Measurements from ENCODE around the gene CENPB.

CENPB gene

DNA sequence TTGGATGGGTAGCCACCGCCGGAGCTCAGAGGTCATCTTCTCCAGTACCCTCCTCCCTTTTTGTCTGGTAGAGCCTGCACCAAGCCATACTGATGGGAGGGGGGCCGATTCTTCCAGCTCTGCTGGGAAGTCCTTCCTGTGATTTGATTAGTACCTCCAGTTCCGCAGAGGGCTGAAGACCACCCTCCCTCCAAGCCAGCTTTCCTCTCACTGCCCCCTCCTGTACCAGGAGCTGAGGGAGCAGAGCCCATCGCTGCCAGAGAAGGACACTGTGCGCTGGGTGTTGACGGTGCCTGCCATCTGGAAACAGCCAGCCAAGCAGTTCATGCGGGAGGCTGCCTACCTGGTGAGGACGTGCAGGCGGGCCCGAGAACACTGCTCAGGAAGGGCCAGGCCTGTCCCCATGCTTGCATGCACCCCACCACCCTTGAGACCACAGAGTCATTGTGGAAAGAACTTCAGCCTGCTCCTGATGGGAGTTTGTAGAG is 40.8 kb downstream of the CENPB start:
- no peak for DNase-seq

- peak; percentile 3 for DNase-seq
Measured at GRCh38 chr20:3744806-3745685, 41.5 kb downstream of the CENPB start.

DNA sequence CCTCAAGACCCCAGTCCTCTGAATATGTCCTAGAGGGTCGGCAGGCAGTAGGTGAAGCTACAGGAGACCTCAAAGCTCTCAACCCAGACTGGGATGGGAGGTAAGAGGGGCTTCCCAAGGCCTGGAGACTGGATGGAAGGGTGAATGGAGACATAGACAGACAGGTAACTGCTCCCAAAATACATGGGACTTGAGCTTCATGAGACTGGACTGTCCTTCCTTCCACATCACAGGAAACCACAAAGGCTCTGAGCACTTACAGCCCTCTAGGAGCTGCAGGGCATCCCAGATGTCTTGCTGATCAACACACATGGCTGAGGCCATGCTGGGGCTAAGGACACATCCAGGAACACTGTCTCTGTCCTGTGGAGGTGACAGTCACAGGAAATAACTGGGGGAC is 42.5 kb downstream of the CENPB start:
- no peak for DNase-seq

DNA sequence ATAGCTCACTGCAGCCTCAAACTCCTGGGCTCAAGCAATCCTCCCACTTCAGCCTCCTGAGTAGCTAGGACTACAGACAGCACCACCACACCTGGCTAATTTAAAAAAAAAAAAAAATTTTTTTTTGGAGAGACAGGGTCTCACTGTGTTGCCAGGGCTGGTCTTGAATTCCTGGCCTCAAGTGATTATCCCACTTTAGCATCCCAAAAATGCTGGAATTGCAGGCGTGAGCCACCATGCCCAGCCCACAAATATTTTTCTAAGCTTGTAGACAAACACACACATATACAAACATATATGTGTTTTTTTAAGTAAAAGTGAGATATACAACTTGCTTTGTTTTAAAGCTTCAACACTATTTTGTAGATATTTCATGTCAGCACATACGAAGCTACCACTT is 43.3 kb downstream of the CENPB start:
- no peak for DNase-seq

- DNase-seq = no peak
Measured at GRCh38 chr20:3741836-3742458, 44.6 kb downstream of the CENPB start.

DNA sequence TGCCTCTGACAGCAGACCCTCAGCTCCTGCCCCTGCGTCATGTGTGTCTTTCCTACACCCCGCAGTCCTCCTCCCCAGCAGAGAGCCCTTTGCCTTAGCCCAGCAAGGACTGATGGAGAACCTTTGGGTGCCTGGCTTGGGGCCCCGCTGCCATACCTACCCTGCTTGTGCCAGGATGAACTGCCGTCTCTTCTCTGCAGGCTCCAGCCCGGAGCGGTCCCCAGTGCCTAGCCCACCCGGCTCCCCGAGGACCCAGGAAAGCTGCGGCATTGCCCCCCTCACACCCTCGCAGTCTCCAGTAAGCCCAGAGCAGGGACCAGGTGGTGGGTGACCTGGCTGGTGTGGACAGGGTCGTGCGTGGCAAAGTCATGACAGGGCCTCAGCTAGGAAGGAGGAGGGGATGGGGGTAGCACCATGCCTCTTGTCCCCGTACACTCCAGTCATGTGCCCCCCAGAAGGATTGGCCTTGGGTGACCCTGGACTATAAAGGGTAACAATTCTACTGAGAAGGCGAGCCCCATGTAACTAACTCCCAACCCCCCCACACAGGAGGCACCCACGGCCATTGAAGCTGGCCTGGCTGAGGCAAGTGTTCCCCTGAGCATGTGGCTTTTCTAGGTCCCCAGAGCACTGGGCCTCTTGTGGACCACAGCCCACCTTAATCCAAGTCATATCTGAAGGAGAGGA is 45.8 kb downstream of the CENPB start:
- no peak for DNase-seq

DNA sequence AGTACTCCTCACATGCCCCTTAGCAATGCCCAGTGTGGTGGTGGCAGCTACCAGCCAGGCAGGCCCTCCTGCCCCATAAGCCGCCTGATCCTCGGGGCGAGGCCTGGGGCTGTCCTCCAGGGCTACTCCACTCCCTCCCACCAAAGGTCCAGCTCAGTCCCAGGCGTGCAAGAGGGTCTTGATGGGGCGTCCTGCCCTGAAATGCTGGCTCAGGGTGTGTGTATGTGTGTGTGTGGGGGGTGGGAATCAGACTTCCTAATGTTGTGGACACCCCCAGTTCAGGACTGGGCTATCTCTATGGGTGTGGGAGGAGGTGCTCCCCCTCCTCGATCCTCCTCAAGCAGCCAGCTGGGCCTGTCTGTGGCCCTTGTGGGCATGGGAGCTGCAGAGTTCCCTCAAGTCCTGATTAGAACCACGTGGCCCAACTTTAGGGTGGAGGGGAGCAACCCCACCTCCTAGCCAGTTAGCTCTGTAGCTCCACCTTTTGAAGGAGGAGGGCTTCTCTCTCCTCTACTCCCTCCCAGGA is 46.6 kb downstream of the CENPB start:
- no peak for DNase-seq

DNA sequence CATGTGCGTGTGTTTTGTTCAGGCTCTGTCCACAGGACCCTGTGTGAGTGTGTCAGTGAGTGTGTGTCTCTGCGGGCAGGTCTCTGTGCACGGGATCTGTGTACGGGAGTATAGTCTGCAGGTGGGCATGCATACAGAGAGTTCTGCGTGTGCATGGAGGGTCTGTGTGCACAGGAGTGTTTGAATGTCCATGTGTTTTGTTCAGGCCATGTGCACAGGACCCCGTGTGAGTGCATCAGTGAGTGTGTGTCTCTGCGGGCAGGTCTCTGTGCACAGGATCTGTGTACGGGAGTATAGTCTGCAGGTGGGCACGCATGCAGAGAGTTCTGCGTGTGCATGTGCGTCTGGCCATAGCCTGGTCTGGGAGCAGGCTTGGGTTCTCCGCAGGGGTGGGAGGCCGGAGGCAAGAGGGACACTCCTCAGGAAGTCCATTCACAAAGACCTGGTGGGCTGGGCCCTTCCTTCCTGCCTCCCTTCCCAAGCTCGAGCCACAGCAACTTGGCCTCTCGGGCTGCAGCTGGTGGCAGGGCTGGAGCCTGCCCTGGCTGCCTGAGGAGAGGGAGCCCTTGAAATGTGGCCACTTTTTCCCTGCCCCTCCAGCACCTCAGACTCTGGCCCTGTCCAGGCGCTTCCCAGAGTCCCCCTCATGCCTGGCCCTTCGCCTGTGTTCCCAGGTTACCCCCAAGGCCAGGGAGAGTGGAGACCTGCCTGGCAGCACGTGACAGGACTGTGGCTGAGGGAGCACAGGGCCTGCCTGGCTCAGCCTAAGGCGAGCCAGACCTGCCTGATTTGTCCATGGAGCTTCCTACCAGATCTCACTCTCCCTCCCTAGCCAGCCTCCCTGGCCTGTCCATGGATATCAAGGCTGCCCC is 47.2 kb downstream of the CENPB start:
- DNase-seq = no peak

GRCh38 chr20:3738111-3739053 is 48.2 kb downstream of the CENPB start:
- DNase-seq = no peak

- no peak for DNase-seq
Measured at GRCh38 chr20:3735768-3736167, 50.8 kb downstream of the CENPB start.

DNA sequence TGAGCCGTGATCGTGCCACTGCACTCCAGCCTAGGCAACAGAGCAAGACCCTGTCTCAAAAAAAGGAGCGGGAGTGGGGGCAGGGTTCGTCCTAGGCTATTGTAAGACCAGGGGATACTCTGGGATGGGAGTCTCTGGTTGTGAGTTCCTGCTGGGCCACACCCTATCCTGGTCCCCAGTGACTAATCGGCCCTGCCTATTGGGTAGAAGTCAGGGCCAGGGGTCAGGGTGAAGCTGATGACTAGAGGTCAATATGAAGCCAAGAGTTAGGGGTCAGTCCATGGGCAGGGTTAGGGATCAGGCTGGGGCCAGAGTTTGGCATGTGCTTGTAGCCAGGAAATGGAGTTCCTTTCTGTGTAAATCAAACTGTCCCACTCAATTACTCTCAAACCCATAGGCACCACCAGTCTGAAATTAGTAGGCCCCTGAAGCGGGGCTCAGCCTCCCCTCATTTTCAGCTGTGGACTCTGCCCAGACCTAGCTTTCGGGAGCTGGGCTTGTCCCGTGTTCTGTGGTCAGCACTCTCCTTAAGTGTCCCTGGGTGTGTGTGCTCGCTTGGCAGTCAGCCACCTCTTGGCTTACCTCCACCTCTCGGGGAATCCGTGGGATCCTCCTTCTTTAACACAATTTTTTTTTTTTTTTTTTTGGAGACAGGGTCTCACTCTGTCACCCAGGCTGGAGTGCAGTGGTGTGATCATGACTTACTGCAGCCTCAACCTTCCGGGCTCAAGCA is 52.3 kb downstream of the CENPB start:
- no peak for DNase-seq
